ENCODE data around the gene DTWD1.
"Not testable (repeated sequence)": the region's sequence is repeated elsewhere in the genome, so short reads cannot be mapped to it uniquely, and the experiment has no call there.

The DTWD1 gene

GRCh38 chr15:49620658-49621368 is at the start of gene DTWD1, which contains the start of gene FAM227B:
Gene DTWD1, plus strand, starts transcription at chr15:49621048. Its CDS starts 4,120 bp downstream, at chr15:49625168.
Gene FAM227B, minus strand, starts transcription at chr15:49620818. Its CDS starts 5,647 bp downstream, at chr15:49615171.
- peak; percentile 92 for DNase-seq

GRCh38 chr15:49573421-49573820 is 47.4 kb upstream of the DTWD1 start:
- no peak for DNase-seq

- DNase-seq = no peak
Observed at GRCh38 chr15:49589030-49589429, 31.8 kb upstream of the DTWD1 start.

- DNase-seq = not testable (repeated sequence)
Observed at GRCh38 chr15:49592829-49593316, 28.0 kb upstream of the DTWD1 start.

DNA sequence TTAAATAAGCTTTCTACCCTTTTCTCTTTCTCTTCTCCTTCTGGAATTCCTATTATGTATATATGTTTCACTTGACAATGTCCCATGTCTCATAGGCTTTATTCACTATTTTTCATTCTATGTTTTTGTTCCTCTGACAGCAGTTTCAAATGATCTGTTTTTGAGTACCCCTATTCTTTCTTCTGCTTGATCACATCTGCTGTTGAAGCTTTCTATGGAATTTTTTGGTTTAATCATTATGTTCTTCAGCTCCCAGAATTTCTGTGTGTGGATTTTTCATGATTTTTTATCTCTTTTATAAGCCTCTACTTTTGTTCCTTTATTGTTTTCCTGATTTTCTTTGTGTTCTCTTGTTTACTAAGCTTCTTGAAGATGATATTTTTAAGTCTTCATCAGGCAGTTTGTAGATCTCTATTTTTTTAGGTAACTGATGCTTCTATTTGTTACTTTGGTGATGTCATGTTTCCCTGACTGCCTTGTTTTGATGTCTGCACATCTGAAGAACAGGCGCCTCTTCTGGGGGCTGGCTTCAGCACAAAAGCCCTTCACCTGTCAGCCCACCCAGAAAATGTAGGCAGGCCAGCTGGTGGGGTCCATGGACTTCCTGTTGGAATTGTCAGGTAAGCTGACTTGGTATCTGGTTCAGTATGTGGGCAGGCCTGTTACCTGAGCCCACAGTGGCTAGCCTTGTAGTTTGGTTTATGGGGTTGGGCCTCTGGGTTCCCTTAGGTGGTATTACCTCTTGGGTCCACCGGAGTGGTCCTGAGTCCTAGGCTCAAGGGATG is 16.0 kb upstream of the DTWD1 start:
- DNase-seq = no peak

DNA sequence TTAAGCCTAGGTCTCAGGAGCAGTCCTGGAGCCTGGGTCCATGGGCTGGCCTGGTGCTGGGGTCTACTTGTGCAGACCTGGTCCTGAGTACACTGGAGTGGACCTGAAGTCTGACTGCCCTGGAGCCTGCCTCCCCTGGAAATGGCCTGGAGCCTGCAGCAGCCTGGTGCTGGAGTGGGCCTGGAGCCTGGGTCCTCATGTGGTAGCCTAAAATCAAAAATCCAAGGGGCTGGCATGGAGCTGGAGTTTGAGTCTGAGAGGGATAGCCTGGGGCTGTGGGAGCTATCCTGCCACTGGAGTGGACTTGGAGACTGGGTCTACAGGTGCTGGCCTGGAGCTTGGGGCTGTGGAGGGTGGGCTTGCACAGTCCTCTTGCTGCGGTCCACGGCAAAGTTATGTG is 15.3 kb upstream of the DTWD1 start:
- DNase-seq = no peak

DNA sequence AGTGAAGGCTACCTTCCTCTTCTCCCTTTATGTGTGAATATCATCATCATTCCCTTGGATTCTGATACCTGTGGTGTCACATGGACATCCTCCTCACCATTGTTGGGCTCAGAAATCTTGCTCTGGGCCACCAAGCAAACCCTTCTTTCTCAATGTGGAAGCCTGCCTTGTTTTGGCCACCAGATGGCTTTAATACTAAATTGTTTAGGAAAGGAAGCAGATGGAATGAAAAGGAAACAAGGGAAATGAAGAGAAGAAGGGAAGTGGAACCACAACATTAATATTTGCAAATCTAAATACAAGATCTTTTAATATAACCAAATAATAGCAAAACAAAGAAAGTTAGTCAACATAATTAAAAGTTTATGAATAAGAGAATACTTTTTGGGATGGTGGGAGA is 14.3 kb upstream of the DTWD1 start:
- no peak for DNase-seq

- no peak for DNase-seq
Observed at GRCh38 chr15:49610157-49610918, 10.5 kb upstream of the DTWD1 start.

GRCh38 chr15:49612240-49612639 is 8.6 kb upstream of the DTWD1 start:
- not testable (repeated sequence) for DNase-seq

DNA sequence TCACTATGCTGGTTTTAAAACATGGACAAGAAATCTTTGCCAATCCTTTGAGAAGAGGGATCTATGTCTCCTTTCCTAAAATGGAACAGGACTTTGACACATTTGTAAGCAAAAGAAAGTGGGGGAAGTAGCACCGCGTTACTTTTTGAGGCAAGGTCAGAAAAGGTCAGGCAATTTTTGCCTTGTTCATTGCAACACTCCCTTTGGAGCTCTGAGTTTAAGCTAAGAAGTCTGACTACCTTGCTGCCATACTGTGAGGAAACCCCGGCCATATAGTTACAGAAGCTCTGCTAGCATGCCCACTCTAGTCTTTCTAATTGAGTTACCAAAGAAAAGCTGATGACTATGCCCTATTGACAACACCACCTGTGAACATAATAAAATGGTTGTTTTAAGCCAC is 1.6 kb upstream of the DTWD1 start:
- no peak for DNase-seq

DNA sequence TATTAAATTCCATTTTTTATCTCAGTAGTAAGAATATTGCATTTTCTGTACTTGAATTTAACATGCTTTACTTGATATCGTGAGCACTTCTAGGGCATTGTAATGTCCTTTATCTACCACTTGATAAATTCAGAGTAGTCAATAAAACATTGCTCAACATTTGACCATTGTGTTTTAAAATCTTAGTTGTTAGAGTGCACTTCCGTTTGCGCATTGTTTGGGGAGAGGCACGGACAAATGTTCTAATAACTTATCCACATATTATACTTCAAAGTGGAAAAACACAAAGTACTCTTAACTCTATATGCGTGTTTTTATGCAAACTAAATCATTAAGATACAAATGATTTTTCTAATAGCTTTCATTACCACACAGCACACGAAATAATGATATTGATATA is 649 bp upstream of the DTWD1 start:
- DNase-seq = no peak

- DNase-seq = no peak
Observed at GRCh38 chr15:49621401-49621811, 558 bp downstream of the DTWD1 start.

- no peak for DNase-seq
Observed at GRCh38 chr15:49621887-49622286, 1.0 kb downstream of the DTWD1 start.

DNA sequence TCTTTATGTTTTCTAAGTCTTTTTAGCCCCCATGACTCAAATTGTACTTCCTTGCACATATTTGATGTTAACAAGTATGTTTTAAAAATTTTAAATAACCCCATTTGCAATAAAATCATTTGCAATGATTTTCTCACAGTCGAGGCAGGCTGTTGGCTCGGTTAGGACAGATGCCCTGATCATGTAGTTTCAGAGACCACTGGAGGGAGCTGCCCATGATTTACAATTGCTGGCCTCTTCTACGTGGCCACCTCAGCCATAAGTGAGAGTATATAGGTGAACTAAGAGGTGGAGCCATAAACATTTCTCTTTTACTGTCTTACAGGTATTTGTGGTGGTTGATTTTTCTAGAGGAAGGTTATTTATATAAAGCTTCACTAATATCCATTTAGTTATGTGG is 1.7 kb downstream of the DTWD1 start:
- no peak for DNase-seq

DNA sequence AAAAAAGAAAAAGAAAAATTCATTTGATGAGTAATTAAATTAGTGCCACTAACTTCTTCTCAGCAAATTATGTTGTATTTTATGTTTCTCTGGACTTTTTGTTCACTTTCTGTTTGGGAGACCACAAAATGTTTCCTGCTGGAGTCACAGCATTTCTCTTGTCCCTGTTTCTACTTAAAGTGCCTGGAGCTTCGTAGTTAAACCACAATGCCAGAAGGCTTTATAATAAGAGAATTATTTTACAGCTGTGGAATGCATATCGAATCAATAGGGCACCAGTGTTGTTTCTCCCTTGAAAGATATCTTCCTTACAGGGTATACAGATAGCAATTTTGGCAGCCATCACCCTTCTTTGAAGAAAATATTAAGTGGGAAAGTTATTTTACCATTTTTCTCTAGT is 3.2 kb downstream of the DTWD1 start:
- no peak for DNase-seq

DNA sequence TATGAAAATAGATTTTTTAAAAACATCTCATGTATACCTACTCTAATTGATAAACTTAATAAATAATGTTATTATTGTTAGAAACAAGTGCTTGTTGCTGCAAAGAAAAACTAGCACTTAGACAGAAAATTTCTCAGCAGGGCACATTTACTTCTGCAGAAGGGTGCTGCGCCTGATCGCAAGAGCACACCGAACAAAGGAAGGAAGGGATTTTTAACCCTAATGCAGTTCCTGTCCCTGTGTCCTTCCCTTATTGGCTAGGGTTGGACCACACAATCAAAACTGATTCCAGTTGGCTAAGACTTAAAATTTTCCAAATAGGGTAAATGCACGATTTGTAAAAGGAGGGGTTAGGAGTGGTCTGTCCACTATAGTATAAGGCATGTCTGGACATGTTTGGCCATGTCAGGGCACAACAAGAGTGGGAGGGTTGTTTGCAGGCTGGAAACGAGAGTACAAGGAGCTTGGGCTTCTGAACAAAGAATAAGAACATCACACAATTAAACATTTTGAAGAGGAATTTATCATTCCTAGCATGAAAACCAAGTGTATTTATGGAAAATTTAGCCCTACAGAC is 4.7 kb downstream of the DTWD1 start:
- DNase-seq = no peak

DNA sequence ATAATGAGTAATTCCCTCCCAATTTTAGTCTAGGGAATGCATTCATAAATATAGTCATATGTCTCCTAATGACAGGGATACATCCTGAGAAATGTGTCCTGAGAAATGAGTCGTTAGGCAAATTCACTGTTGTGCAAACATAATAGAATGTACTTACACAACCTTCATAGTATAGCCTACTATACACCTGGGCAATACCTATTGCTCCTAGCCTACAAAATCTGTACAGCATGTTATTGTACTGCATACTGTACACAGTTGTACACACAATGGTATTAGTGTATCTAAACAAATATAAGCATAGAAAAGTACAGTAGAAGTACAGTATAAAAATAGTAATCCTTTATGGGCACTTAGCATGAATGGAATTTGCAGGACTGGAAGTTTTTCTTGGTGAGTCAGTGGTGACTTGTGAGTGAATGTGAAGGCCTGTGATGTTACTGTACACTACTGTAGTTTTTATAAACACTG is 6.6 kb downstream of the DTWD1 start:
- no peak for DNase-seq

GRCh38 chr15:49628379-49628778 is 7.5 kb downstream of the DTWD1 start:
- DNase-seq = no peak

DNA sequence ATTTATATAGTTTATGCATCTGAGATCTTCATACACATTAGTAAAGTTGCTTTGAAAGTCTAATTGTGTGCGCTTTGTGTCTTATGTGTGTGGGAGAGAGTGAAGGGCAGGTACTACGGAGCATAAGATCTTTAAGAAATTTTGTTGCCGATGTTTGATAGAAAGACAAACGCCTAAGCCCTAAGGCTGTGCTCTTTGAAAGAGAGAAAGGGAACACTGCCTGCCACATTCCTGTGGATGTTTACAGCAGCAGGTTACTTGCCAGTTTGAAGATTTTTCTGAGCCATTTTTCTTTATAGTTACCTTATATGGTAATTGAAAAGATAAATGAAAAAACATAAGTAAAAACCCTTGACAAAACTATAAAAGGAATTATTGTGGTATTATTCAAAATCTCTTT is 17.0 kb downstream of the DTWD1 start:
- DNase-seq = no peak

DNA sequence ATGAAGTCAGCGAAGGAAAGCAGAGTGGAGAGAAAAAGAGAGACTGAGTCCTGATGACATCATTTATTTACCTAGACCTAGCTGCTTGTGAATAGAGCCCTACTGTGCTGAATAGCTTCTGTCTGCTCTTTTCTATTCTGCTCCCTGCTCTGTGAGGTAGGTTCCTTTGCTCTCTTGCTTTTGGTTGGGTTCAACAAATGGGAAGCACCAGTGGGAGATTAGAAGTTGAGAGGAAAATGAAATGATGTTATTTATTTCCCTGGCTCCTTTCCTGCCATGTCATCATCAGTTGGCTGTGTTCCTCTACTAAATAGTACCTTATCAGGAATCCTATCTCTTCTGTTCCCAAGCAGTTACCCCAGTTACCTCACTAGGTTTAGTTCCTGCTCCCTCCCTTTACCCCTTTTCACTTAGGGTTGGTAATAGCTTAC is 23.5 kb downstream of the DTWD1 start:
- no peak for DNase-seq

- no peak for DNase-seq
Observed at GRCh38 chr15:49645277-49645676, 24.4 kb downstream of the DTWD1 start.

- peak; percentile 31 for DNase-seq
Observed at GRCh38 chr15:49645941-49646340, 25.1 kb downstream of the DTWD1 start.

DNA sequence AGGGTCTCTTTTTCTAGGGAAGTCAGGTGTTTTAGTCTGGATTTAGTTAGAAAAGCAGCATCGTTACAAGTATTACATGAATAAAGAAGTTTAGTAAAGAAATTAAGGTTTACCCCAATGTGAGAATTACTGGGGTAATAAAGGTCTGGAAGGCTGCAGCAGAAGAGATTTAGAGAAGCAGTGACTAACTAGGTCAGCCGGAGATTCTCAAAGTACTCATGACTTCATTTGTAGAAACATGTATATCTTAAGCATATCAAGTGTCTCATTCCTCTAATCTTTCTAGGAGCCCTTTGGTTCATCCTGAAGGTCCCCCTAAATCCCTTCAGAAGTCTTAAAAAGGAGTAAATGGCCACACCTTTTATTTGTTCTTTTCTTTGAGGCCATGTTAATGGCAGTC is 26.0 kb downstream of the DTWD1 start:
- no peak for DNase-seq

Measured in NCI-H510A (cell line).